PC-9 (cell line): Measurements from ENCODE around the gene KLHDC8A.

Experiments used
- CTCF ChIP-seq: fragments of 200-600 bp; sonication (generic); conservative IDR thresholded peaks from 2 replicates; pipeline ENCODE4 v1.6.1; 2017; ENCODE audit warnings: mixed run types, antibody characterized with exemption, mild to moderate bottlenecking, moderate library complexity
- EZH2 ChIP-seq: fragments of 200-600 bp; sonication (generic); IDR thresholded peaks from 2 replicates; pipeline ENCODE4 v1.8.0; 2017; ENCODE audit warnings: antibody characterized with exemption, low read depth

- TF ChIP-seq EZH2 (no peak), CTCF (no peak)
These were observed at the start of gene KLHDC8A for GRCh38 chr1:205356440-205357139.
